GM12864 (cell line): ENCODE measurements around the gene MPV17L2.

ENCODE experiments used
- DNase-seq: peaks from one replicate; pipeline ENCODE4 v3.0.0-alpha.2; 2011; ENCODE audit warnings: low read depth
- H3K4me3 ChIP-seq: 2 replicates; pipeline ENCODE4 v1.5.1; 2011; ENCODE audit warnings: mild to moderate bottlenecking, low read depth, low read length, control low read depth
- TF ChIP-seq, protein P1 (sequence below): IDR thresholded peaks from 2 replicates; pipeline ENCODE4 v1.5.1; 2011; ENCODE audit warnings: low read depth, mild to moderate bottlenecking, moderate library complexity, low read length, control low read depth, inconsistent platforms; ENCODE audit errors: missing control alignments

The MPV17L2 gene

DNA sequence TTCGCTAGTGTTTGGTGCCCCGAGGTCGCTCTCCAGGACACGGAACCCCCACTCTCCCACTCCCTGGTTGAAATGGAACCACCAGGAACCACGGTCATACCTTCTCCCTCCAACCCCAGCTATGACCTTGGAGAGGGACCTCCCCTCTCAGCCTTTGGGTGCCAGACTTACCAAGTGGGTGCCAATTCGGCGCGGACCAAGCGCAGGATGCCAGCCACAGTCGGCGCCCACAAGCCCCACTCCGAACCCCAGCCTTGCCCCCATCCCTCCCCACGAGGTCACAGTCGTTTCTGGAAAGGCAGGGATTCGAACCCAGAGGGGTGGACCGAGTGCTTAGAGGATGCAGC, 32.3 kb downstream of the MPV17L2 start:
- TF ChIP-seq, protein P1, sequence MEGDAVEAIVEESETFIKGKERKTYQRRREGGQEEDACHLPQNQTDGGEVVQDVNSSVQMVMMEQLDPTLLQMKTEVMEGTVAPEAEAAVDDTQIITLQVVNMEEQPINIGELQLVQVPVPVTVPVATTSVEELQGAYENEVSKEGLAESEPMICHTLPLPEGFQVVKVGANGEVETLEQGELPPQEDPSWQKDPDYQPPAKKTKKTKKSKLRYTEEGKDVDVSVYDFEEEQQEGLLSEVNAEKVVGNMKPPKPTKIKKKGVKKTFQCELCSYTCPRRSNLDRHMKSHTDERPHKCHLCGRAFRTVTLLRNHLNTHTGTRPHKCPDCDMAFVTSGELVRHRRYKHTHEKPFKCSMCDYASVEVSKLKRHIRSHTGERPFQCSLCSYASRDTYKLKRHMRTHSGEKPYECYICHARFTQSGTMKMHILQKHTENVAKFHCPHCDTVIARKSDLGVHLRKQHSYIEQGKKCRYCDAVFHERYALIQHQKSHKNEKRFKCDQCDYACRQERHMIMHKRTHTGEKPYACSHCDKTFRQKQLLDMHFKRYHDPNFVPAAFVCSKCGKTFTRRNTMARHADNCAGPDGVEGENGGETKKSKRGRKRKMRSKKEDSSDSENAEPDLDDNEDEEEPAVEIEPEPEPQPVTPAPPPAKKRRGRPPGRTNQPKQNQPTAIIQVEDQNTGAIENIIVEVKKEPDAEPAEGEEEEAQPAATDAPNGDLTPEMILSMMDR = no peak
- no peak overlapping the region for H3K4me3 ChIP-seq
- no peak for DNase-seq

- no peak within 1 kb of the TSS for H3K4me3 ChIP-seq
- no peak for DNase-seq
- TF ChIP-seq, protein P1 = no peak
These were observed 32.9 kb downstream of the MPV17L2 start, which contains the start of gene PDE4C for GRCh38 chr19:18225702-18226468. Gene PDE4C, minus strand, starts transcription at chr19:18226438. Its CDS starts 23 bp downstream, at chr19:18226415.

DNA sequence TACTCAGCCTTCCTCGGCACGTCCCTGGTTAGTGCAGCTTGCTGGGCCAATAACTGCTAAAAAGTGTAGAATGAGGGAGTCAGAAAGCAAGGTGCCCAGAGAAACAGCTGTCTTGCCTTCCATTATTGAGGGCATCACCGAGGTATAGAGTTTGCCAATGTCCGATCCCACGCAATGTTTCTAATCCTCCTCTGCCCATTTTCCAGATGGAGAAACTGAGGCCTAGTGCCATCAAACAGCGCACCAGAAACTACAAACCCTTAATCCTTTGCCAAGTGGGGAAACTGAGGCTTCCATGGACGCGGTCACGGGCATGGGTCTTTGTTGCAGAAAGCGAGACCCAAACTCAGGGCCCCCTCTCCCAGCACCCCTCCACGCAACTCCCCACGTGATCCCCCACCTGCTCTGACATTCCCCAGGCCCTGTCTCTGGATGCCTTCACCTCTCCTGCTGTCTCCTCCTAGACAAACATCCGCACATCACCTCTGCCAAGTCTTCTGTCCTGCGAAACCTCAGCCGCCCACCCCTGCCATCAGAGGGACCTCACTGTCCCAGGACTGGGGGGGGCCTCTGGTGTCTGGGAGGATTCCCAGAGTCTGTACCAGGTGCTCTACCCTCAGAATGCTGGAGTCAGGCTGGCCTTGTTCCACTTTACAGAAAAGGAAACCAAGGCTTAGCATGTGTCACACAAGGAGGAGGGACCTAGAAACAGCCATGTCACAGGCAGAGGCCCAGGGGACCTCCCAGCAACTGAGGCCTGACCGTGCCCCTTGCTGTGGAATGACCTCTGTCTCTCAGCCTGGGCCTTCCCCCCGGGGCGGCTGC, 34.1 kb downstream of the MPV17L2 start:
- H3K4me3 ChIP-seq = no peak overlapping the region
- TF ChIP-seq, protein P1 = no peak
- DNase-seq = no peak

DNA sequence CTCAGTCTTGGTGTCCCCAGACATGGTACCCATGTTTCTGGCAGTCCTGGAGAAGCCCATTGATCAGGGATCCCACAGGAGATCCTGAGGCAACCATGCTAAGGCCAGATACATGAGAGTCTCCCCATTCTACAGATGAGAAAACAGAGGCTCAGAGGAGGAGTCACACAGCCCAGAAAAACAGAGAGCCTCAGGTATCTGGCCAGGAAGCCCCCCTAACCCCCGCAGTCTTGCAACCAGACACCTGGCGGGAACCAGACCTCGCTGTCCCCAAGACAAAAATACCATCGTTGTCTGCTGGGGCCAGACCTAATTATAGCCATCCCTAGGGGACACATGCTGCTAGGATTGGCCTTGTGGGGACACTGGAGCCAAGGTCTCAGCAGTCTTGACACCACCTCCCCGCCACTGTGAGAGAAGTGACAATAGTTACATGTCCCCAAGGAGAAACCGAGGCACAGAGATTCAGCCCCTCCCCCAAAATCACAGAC, 34.8 kb downstream of the MPV17L2 start:
- TF ChIP-seq, protein P1 = no peak
- no peak for DNase-seq
- no peak overlapping the region for H3K4me3 ChIP-seq

GRCh38 chr19:18229474-18229873, 36.5 kb downstream of the MPV17L2 start:
- TF ChIP-seq, protein P1 = peak; percentile 60
- no peak overlapping the region for H3K4me3 ChIP-seq
- no peak for DNase-seq

DNA sequence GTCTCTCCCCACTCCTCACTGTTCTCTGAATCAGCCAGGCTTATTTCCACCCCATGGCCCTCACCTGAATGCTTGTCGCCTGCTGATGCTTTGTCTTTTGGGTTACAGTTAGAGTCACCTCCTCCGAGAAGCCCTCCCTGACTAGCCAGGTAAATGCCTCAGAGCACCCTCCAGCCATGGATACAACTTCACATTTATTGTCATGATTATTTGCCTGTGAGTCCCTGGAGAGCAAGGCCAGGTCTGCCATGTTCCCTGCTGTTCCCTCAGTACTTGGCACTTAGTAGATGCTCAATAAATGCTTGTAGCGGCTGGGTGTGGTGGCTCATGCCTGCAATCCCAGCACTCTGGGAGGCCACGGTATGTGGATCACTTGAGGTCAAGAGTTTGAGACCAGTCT, 36.9 kb downstream of the MPV17L2 start:
- TF ChIP-seq, protein P1 = no peak
- no peak overlapping the region for H3K4me3 ChIP-seq
- DNase-seq = no peak
